B cell (primary cell): Measurements from ENCODE around the gene SLC35F3. TPM values are rescaled to one million over a fixed set of nuclear protein-coding genes. Genes with fewer than 3 reads are reported as not detected.

Source experiments
- ATAC-seq: fragments of 200-7000 bp; cut with Tn5 transposase; one replicate; pipeline ENCODE4 v1.10.0; 2021; ENCODE audit warnings: low read depth, mild to moderate bottlenecking, moderate number of reproducible peaks, moderate library complexity
- CTCF ChIA-PET: fragments of 350-600 bp; sonication (Branson Sonifier 250); formaldehyde crosslinking; loops from one replicate; lab custom pipeline; 2021; ENCODE audit warnings: antibody characterized with exemption, inconsistent platforms; lab: Charles Lee
- POLR2A ChIA-PET: fragments of 350-600 bp; sonication (Branson Sonifier 250); formaldehyde crosslinking; loops from one replicate; lab custom pipeline; 2021; ENCODE audit warnings: antibody characterized with exemption; lab: Charles Lee
- DNase-seq: peaks from one replicate; pipeline ENCODE4 v3.0.0; 2013
- H2AFZ ChIP-seq: 2 replicates; pipeline ENCODE4 v1.6.1; 2012; ENCODE audit warnings: mild to moderate bottlenecking, low read depth, low read length; ENCODE audit not compliant: insufficient read depth, poor library complexity, severe bottlenecking
- H3K27ac ChIP-seq, 2 donors: 1 replicate in 1 of 2; 2 replicates in 1 of 2; pipeline ENCODE4 v1.5.1; 2012 to 2013; ENCODE audit warnings: low read length in 2 of 2, mild to moderate bottlenecking in 2 of 2, moderate library complexity in 1 of 2
- H3K27me3 ChIP-seq, 4 experiments: fragments of 200-600 bp in 1 of 4; sonication (generic) in 1 of 4; replicated peaks in 1 of 4; 1 replicate in 2 of 4; 2 replicates in 2 of 4; pipeline versions ENCODE4 v1.6.1 to v1.7.0; 2013 to 2016; ENCODE audit warnings: low read length in 3 of 4, mild to moderate bottlenecking in 2 of 4, mixed read lengths in 1 of 4, moderate library complexity in 1 of 4; ENCODE audit not compliant: insufficient read depth in 4 of 4, control insufficient read depth in 3 of 4; ENCODE audit errors: control extremely low read depth in 1 of 4
- H3K36me3 ChIP-seq, 2 experiments: replicated peaks in 1 of 2; 1 replicate in 1 of 2; 2 replicates in 1 of 2; pipeline versions ENCODE4 v1.6.1 to v1.7.1; 2013; ENCODE audit warnings: low read length in 1 of 2; ENCODE audit not compliant: insufficient read depth in 2 of 2, control insufficient read depth in 1 of 2; ENCODE audit errors: control extremely low read depth in 1 of 2, extremely low read depth in 1 of 2
- H3K4me1 ChIP-seq, 2 donors: fragments of 200-600 bp in 1 of 2; sonication (generic) in 1 of 2; 1 replicate in 1 of 2; 2 replicates in 1 of 2; pipeline versions ENCODE4 v1.5.1 to v1.6.1; 2013 to 2017; ENCODE audit warnings: low read length in 2 of 2; ENCODE audit not compliant: control insufficient read depth in 2 of 2, insufficient read depth in 2 of 2
- H3K4me2 ChIP-seq: replicated peaks from 2 replicates; pipeline ENCODE3; 2012; ENCODE audit warnings: mild to moderate bottlenecking, low read depth, low read length; ENCODE audit not compliant: poor library complexity, severe bottlenecking
- H3K4me3 ChIP-seq, 5 experiments: fragments of 200-600 bp in 1 of 5; sonication (generic) in 1 of 5; 1 replicate in 3 of 5; 2 replicates in 2 of 5; pipeline versions ENCODE4 v1.5.1 to v1.7.0; 2011 to 2016; ENCODE audit warnings: low read length in 4 of 5, mild to moderate bottlenecking in 4 of 5, low read depth in 2 of 5, control low read depth in 1 of 5, moderate library complexity in 1 of 5; ENCODE audit not compliant: insufficient read depth in 1 of 5; ENCODE audit errors: control extremely low read depth in 1 of 5, extremely low read depth in 1 of 5
- H3K79me2 ChIP-seq: fragments of 200-600 bp; sonication (generic); one replicate; pipeline ENCODE4 v1.6.0; 2016; ENCODE audit warnings: low read length; ENCODE audit not compliant: control insufficient read depth, insufficient read depth
- H3K9ac ChIP-seq: fragments of 200-600 bp; sonication (generic); 2 replicates; pipeline ENCODE4 v1.6.1; 2017; ENCODE audit warnings: mild to moderate bottlenecking, low read length, moderate library complexity
- H3K9me3 ChIP-seq, 3 donors: one replicate each; pipeline versions ENCODE4 v1.6.1 to v1.7.1; 2013; ENCODE audit warnings: low read length in 2 of 3; ENCODE audit not compliant: control insufficient read depth in 2 of 3, insufficient read depth in 1 of 3; ENCODE audit errors: control extremely low read depth in 1 of 3
- H4K20me1 ChIP-seq: 2 replicates; pipeline ENCODE4 v1.6.0; 2012; ENCODE audit warnings: mild to moderate bottlenecking, low read length; ENCODE audit not compliant: insufficient read depth, control insufficient read depth, poor library complexity, severe bottlenecking
- H3K27ac Mint-ChIP-seq: one replicate; pipeline ENCODE4 v1.8.0; 2021; ENCODE audit warnings: mixed read lengths
- H3K27me3 Mint-ChIP-seq: one replicate; pipeline ENCODE4 v1.8.0; 2021; ENCODE audit warnings: mixed read lengths
- H3K4me1 Mint-ChIP-seq: one replicate; pipeline ENCODE4 v1.8.0; 2021; ENCODE audit warnings: mixed read lengths
- H3K4me3 Mint-ChIP-seq: one replicate; pipeline ENCODE4 v1.8.0; 2021; ENCODE audit warnings: mixed read lengths
- H3K9me3 Mint-ChIP-seq: one replicate; pipeline ENCODE4 v1.8.0; 2022; ENCODE audit warnings: mixed read lengths; ENCODE audit not compliant: insufficient read depth
- EZH2 ChIP-seq: IDR thresholded peaks from 2 replicates; pipeline ENCODE4 v1.6.1; 2012; ENCODE audit warnings: borderline replicate concordance, low read depth, mild to moderate bottlenecking, moderate library complexity, low read length; ENCODE audit not compliant: insufficient read depth, poor library complexity, severe bottlenecking
- WGBS: methylation state at CpG from one replicate; pipeline ENCODE4 v1.1.5; 2013; ENCODE audit warnings: missing lambda C conversion rate; ENCODE audit not compliant: insufficient coverage; 5-methylcytosine and 5-hydroxymethylcytosine counted together
- intact Hi-C: fragments of 100-400 bp; cut with micrococcal nuclease; formaldehyde crosslinking; loops from one replicate; pipeline ENCODE4 v1.10.0; 2022
- polyA plus RNA-seq: library from polyadenylated mRNA; depleted of rRNA; stranded (reverse); fragments of >200 nt; gene quantifications from 2 replicates; pipeline ENCODE4 v1.2.3, GENCODE V29; 2012
- total RNA-seq, 2 donors: library from RNA; stranded (reverse); fragments of 120-200 nt in 1 of 2; gene quantifications; 1 replicate in 1 of 2; 2 replicates in 1 of 2; pipeline versions ENCODE4 v1.2.3 to v1.2.4, GENCODE V29; 2013 to 2022
- TF ChIP-seq, protein P1 (sequence below): fragments of 200-600 bp; IDR thresholded peaks from one replicate; pipeline ENCODE4 v1.8.0; 2022; ENCODE audit warnings: antibody characterized with exemption, mild to moderate bottlenecking

The SLC35F3 gene
- total and polyA plus RNA-seq, 2 donors (not counting 1 experiment from before 2014, with no cell fraction given), result not detected

DNA sequence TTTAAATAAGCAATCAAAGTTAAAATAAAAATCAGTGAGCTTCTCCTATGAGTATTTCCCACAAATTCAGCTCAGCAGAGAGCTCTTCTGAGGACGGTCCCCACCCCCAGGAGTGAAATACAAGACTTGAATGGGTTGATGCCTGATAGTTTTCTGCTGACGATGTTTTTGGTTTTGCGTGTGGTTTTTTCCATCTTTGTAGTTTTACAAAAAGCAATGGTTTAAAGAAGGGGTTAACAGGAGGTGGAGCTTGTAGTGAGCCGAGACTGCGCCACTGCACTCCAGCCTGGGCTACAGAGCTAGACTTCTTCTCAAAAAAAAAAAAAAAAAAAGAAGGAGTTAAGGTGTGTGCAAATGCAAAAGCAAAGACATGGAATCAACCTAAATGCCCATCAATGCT is 297.1 kb downstream of the SLC35F3 start:
- no peak for DNase-seq
- Mint-ChIP-seq H3K27ac (no peak overlapping the region), H3K9me3 (no peaks in the 10 kb centered on the region), H3K4me3 (no peak overlapping the region), H3K4me1 (no peaks in the 10 kb centered on the region), H3K27me3 (peaks cover 9% of the 10 kb centered on the region)
- H3K27ac ChIP-seq, result no peak overlapping the region
- intact Hi-C loops, result no loop called here
- WGBS, result 100% methylated on average over 2 of the region's 5 CpGs
- no peak overlapping the region for H2AFZ ChIP-seq
- no peak for ATAC-seq
- no peak overlapping the region for H3K4me3 ChIP-seq
- ChIA-PET POLR2A (no interaction called here), CTCF (no interaction called here)
- TF ChIP-seq, protein P1, sequence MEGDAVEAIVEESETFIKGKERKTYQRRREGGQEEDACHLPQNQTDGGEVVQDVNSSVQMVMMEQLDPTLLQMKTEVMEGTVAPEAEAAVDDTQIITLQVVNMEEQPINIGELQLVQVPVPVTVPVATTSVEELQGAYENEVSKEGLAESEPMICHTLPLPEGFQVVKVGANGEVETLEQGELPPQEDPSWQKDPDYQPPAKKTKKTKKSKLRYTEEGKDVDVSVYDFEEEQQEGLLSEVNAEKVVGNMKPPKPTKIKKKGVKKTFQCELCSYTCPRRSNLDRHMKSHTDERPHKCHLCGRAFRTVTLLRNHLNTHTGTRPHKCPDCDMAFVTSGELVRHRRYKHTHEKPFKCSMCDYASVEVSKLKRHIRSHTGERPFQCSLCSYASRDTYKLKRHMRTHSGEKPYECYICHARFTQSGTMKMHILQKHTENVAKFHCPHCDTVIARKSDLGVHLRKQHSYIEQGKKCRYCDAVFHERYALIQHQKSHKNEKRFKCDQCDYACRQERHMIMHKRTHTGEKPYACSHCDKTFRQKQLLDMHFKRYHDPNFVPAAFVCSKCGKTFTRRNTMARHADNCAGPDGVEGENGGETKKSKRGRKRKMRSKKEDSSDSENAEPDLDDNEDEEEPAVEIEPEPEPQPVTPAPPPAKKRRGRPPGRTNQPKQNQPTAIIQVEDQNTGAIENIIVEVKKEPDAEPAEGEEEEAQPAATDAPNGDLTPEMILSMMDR, result no peak
- no peak for TF ChIP-seq EZH2
- H3K4me1 ChIP-seq, result no peaks in the 10 kb centered on the region
- peaks cover 0 to 8% (median 2%) of the 10 kb centered on the region in 3 donors for H3K9me3 ChIP-seq
- H4K20me1 ChIP-seq, result no peaks in the 10 kb centered on the region
- H3K9ac ChIP-seq, result no peak overlapping the region
- no peak overlapping the region for H3K4me2 ChIP-seq
- no peaks in the 10 kb centered on the region for H3K36me3 ChIP-seq
- H3K79me2 ChIP-seq, result no peaks in the 10 kb centered on the region
- H3K27me3 ChIP-seq, result no peaks in the 10 kb centered on the region

DNA sequence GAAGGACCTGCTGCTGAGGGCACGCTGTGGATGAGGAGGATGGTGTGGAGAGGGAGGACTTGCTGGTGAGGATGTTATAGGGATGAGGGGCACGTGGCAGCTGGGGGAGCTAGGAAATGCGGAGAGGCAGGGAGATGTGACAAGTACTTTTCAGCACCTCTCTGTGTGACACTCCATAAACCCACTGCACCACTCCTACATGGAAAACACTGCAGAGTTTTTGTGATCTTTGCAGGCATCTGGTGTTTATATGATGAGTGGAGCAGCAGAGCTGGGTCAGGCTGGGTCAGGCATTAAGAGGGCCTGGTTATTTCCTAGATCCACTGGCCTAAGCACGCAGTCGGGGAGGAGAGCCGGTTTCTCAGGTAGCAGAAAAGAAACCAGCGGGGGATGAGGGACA is 301.5 kb downstream of the SLC35F3 start:
- DNase-seq (no peak), ATAC-seq (no peak)
- H2AFZ ChIP-seq, result no peak overlapping the region
- no peak overlapping the region for H3K27ac ChIP-seq
- Mint-ChIP-seq H3K27me3 (peaks cover 24% of the 10 kb centered on the region), H3K4me3 (no peak overlapping the region), H3K27ac (no peak overlapping the region), H3K9me3 (no peaks in the 10 kb centered on the region), H3K4me1 (no peaks in the 10 kb centered on the region)
- ChIA-PET POLR2A (no interaction called here), CTCF (no interaction called here)
- TF ChIP-seq EZH2, result no peak
- TF ChIP-seq, protein P1, result no peak
- H3K4me2 ChIP-seq, result no peak overlapping the region
- no peak overlapping the region for H3K9ac ChIP-seq
- peaks cover 0 to 6% (median 3%) of the 10 kb centered on the region in 4 experiments for H3K27me3 ChIP-seq
- no peak overlapping the region for H3K4me3 ChIP-seq
- 70% methylated on average over 5 of the region's 7 CpGs for WGBS
- H3K4me1 ChIP-seq, result no peaks in the 10 kb centered on the region
- H3K9me3 ChIP-seq, result peaks cover 0 to 13% (median 0%) of the 10 kb centered on the region in 3 donors
- intact Hi-C loops, result no loop called here
- no peaks in the 10 kb centered on the region for H3K79me2 ChIP-seq
- no peaks in the 10 kb centered on the region for H4K20me1 ChIP-seq
- no peaks in the 10 kb centered on the region for H3K36me3 ChIP-seq
